ENCODE measurements around the gene ELN. TPM values are rescaled to one million over a fixed set of nuclear protein-coding genes. Genes with fewer than 3 reads are reported as not detected.
"Not testable (repeated sequence)": the region's sequence is repeated elsewhere in the genome, so short reads cannot be mapped to it uniquely, and the experiment has no call there.

ELN gene
- polyA plus RNA-seq (ENCODE audit: insufficient read length in 10 of 10) = 100 to 1,000 TPM in 6 of 10 donors, 10 to 100 TPM in 4; 91.5 to 239 (median 133) TPM
- long read RNA-seq, donor 1, partial matches to known transcripts = 5 of 13 reads
- long read RNA-seq, donor 1, other reads (novel, unspliced or antisense) = 0 of 13 reads
- long read RNA-seq, donor 2, partial matches to known transcripts = 0 of 3 reads
- long read RNA-seq, donor 2, other reads (novel, unspliced or antisense) = 0 of 3 reads
- long read RNA-seq, donor 3 = 0 reads
- long read RNA-seq, donor 4, partial matches to known transcripts = 17 of 23 reads
- long read RNA-seq, donor 4, other reads (novel, unspliced or antisense) = 0 of 23 reads
- long read RNA-seq, donor 5, partial matches to known transcripts = 0 of 1 reads
- long read RNA-seq, donor 5, other reads (novel, unspliced or antisense) = 0 of 1 reads
- long read RNA-seq, donor 6, partial matches to known transcripts = 122 of 131 reads
- long read RNA-seq, donor 6, other reads (novel, unspliced or antisense) = 0 of 131 reads
- long read RNA-seq, donor 7, partial matches to known transcripts = 121 of 131 reads
- long read RNA-seq, donor 7, other reads (novel, unspliced or antisense) = 6 of 131 reads
- long read RNA-seq, donor 8, partial matches to known transcripts = 74 of 80 reads
- long read RNA-seq, donor 8, other reads (novel, unspliced or antisense) = 0 of 80 reads
- long read RNA-seq, donor 9 = 0 reads

- DNase-seq = peak; percentile 73 to 96 (median 92)
Measured at GRCh38 chr7:74027683-74028320, at the start of gene ELN. Gene ELN, plus strand, starts transcription at chr7:74028173. Its CDS starts 15 bp downstream, at chr7:74028188.

DNA sequence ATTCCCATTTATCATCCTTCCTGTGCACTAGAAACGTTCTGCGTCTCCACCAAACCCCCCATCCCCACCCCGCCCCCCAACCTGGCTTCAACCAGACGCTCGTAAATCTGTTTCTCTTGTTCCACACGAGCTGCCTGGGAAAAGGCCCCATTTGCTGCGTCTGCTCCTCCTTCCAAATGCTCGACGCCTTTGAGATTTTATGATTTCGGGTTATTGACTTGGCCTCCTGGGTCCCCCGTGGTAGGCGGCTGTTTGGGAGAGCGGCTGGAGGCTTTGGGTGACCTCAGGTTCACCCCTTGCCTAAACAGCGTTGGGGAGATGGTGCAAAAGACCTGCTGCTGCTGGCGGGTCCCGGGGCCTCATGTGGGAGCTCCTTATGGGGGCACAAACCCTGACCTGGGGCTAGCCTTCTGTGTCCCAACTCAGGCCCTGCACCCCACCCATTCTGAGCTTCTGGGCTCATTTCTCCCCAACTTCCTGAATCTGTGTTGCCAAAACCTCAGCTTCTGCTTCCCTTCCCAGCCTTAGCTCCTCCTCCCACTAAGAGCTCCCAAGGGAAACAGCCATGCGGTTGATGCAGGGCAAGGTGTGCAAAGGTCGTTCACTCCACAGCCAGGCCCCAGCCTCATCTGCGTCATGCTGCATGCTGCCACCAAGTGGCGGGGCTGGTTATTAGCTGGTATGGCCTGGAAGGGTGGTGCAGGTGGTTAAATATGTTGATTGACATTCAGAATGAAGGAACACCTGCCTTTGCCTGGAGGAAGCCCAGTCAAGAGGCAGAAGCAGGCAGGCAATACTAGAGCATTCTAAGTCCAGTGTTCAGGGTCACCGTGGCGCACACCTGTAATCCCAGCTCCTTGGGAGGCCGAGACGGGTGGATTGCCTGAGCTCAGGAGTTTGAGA is 49.1 kb upstream of the ELN start:
- DNase-seq = peak in 2 of 3 donors; percentile 52 to 77

- DNase-seq = not testable (repeated sequence)
Measured at GRCh38 chr7:73979656-73980055, 48.3 kb upstream of the ELN start.

GRCh38 chr7:73980206-73980605 is 47.8 kb upstream of the ELN start:
- no peak for DNase-seq

DNA sequence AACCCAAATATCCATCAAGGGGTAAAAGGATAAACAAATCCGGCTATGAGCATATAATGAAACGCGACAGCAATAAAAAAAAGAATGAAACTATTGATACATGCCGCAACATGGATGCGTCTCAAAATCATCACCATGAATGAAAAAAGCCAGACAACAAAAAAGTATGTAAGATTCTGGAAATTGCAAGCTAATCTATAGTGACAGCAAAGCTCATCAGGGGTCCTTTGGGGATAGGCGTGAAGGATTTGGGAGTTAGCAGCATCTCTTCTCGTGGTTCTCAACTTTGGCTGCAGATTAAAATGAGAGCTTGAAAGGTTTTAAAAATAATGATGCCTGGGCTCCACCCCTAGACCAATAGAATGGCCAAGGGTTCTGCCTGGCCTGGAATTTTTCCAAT is 46.0 kb upstream of the ELN start:
- no peak for DNase-seq

GRCh38 chr7:73983437-73984164 is 44.4 kb upstream of the ELN start:
- DNase-seq = no peak

DNA sequence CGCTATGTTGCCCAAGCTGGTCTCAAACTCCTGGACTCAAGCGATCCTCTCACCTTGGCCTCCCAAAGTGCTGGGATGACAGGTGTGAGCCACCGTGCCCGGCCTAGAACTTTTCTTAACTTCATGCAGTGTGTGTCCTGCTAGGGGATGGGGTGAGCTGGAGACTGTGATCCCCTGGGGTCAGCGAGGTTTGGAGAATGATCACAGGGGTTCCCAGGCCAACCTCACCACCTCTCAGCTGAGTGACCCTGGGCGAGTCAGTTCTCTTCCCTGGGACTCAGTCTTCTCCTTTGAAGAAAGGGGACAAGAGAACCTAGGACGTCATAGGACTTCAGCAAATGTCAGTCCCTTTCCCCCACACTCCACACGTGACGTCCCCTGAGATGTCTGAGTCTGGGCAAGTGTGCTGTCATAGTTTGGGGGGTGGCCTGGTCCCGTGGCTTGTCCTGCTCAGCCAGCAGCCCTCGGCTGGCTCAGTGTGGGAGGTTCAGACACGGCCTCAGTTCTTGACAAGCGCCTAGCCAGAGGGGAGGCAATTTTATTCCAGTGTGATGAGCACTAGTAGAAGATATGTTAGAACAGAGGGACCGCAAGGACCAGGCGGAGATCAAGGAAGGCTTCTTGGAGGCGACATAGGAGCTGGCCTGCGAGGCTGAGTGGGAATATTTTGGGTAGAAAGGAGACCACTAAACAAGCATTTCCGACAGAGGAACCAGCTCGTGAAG is 43.3 kb upstream of the ELN start:
- DNase-seq = no peak

DNA sequence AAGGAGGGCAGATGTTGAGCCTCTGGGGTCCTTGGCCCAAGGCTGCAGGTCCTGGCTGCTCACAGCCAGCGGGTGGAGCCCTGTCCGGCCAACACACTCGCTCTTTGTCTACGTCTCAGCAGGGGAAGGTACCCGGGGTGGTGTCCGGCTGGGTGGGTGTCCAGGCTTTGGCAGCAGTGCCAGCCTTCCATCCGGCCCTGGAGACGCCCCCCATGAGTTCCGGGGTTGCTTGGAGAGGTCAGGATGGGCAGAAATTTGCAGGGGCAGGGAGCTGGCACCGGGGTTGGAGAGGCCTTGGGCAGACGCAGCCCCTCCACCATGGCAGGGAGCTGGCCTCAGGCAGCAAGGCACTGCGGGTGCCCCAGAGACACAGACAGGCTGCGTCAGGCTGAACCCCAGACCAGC is 42.2 kb upstream of the ELN start:
- no peak for DNase-seq

- DNase-seq = no peak
Measured at GRCh38 chr7:73986158-73986631, 41.8 kb upstream of the ELN start.

- no peak for DNase-seq
Measured at GRCh38 chr7:73987298-73987697, 40.7 kb upstream of the ELN start.

GRCh38 chr7:73988197-73988596 is 39.8 kb upstream of the ELN start:
- DNase-seq = no peak

GRCh38 chr7:73991522-73992100 is 36.4 kb upstream of the ELN start:
- no peak for DNase-seq

- peak in 2 of 3 donors; percentile 57 to 65 for DNase-seq
Measured at GRCh38 chr7:73992101-73992562, 35.8 kb upstream of the ELN start.

- DNase-seq = no peak
Measured at GRCh38 chr7:73994023-73994422, 34.0 kb upstream of the ELN start.

GRCh38 chr7:73994761-73995160 is 33.2 kb upstream of the ELN start:
- DNase-seq = no peak

- no peak for DNase-seq
Measured at GRCh38 chr7:73995330-73995729, 32.6 kb upstream of the ELN start.

DNA sequence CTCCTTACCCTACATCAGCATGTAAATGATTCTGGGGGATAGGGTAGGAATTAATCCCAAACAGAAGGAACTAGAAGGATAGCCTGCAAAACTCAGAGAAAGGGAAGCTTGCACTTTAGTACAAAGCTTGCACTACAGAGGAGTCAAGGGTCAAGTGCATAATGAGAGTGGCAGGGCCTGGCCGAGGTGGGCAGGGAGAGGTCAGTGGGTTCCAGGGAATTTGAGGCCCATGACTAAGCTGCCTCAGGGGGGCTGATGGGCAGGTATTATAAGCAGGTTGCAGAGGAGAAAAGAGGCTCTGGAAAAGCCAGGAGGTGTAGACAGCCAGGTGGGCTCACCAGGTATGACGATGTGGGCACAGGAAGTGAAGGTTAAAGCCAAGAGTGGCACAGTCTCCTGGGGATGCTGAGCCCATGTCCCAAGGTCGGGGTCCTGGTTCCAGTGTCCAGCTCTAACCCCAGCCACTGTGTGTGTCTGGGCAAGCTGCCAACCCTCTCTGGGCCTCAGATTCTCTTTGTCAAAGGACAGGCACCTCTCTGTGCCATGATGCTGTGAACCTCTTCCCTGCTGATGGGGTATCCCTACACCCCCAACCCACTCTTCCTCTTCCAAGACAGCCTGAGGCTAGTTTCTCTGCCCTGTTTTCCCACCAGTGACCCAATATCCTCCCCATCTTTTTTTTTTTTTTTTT is 32.0 kb upstream of the ELN start:
- no peak for DNase-seq

DNA sequence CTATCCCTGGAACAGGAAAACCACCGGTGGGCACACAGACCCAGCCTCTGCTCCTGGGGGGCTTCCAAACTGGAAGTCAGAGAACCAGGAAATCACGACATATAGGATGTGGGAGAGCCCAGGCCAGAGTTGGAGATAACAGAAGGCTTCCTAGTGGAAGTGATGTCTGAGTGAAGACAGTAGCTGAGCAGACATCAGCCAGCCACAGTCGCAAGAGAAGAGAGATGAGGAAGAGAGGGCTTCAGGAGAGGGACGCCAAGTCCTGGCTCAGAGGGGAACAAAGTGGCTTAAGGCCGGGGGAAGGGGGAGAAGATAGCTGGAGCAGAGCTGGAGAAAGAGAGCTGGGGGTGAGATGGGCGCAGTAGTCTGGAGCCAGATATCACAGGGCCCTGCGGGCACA is 30.9 kb upstream of the ELN start:
- DNase-seq = no peak

Data from muscle of back (tissue), 13 donors.